ENCODE measurements around the gene LCN6. TPM values are rescaled to one million over a fixed set of nuclear protein-coding genes. Genes with fewer than 3 reads are reported as not detected.

LCN6 gene
- total and polyA plus RNA-seq, 2 donors (not counting 1 experiment from before 2014, with no cell fraction given) = 0.18 TPM; not detected in 1

GRCh38 chr9:136713550-136713949 is 34.8 kb downstream of the LCN6 start:
- Mint-ChIP-seq H3K9me3 (ENCODE audit: insufficient read depth) (no peaks in the 10 kb centered on the region), H3K27ac (peak overlapping the region; percentile 70), H3K4me3 (peak overlapping the region; percentile 71), H3K4me1 (peaks cover 25% of the 10 kb centered on the region), H3K27me3 (peaks cover 20% of the 10 kb centered on the region)
- Histone ChIP-seq H3K9ac (ENCODE audit: low read length) (no peak overlapping the region), H3K27me3 (replicated peaks in 1 of 4; ENCODE audit: control extremely low read depth in 1 of 4, control insufficient read depth in 3 of 4, insufficient read depth in 4 of 4, low read length in 3 of 4) (peaks cover 0 to 39% (median 6%) of the 10 kb centered on the region in 4 experiments), H3K9me3 (ENCODE audit: control extremely low read depth in 1 of 3, control insufficient read depth in 2 of 3, insufficient read depth in 1 of 3, low read length in 2 of 3) (peaks cover 0 to 4% (median 0%) of the 10 kb centered on the region in 3 donors), H3K4me3 (ENCODE audit: control extremely low read depth in 1 of 5, extremely low read depth in 1 of 5, insufficient read depth in 1 of 5, low read depth in 2 of 5, low read length in 4 of 5) (peak overlapping the region in 3 of 5 experiments; percentile 33 to 48 (median 40)), H3K36me3 (replicated peaks in 1 of 2; ENCODE audit: control extremely low read depth in 1 of 2, control insufficient read depth in 1 of 2, extremely low read depth in 1 of 2, insufficient read depth in 2 of 2, low read length in 1 of 2) (no peaks in the 10 kb centered on the region), H3K79me2 (ENCODE audit: control insufficient read depth, insufficient read depth, low read length) (peaks cover 4% of the 10 kb centered on the region), H3K4me2 (replicated peaks; ENCODE audit: low read depth, low read length, poor library complexity, severe bottlenecking) (peak overlapping the region; percentile 82), H3K4me1 (ENCODE audit: control insufficient read depth in 2 of 2, insufficient read depth in 2 of 2, low read length in 2 of 2) (peaks cover 31 to 38% of the 10 kb centered on the region in 2 donors), H3K27ac (ENCODE audit: low read length in 2 of 2) (no peak overlapping the region), H4K20me1 (ENCODE audit: control insufficient read depth, insufficient read depth, low read length, poor library complexity, severe bottlenecking) (no peaks in the 10 kb centered on the region), H2AFZ (ENCODE audit: insufficient read depth, low read depth, low read length, poor library complexity, severe bottlenecking) (no peak overlapping the region)
- 17% methylated on average over 8 of the region's 8 CpGs for WGBS (ENCODE audit: insufficient coverage)
- intact Hi-C loops (cut with micrococcal nuclease) = loop anchor here (10.0 kb wide), 1 partner anchor 49 kb away; the partner anchor contains the start of gene EGFL7
- DNase-seq (no peak), ATAC-seq (ENCODE audit: low read depth) (no peak)
- ChIA-PET CTCF (interaction anchor here (4.0 kb wide), 1 partner anchor 14 kb away, joined by 23 read pairs; no protein-coding TSS in a partner anchor), POLR2A (interaction anchor here (1.2 to 2.4 kb wide), 4 partner anchors 9 to 16 kb away, joined by 3 to 8 read pairs (median 4); no protein-coding TSS in a partner anchor)
- no peak for TF ChIP-seq CTCF (IDR thresholded peaks at IDR 0.05)

- H3K9me3 Mint-ChIP-seq (ENCODE audit: insufficient read depth) = no peaks in the 10 kb centered on the region
- no peaks in the 10 kb centered on the region for H4K20me1 ChIP-seq (ENCODE audit: control insufficient read depth, insufficient read depth, low read length, poor library complexity, severe bottlenecking)
- H3K27ac Mint-ChIP-seq = peak overlapping the region; percentile 70
- peaks cover 4% of the 10 kb centered on the region for H3K79me2 ChIP-seq (ENCODE audit: control insufficient read depth, insufficient read depth, low read length)
- ATAC-seq (ENCODE audit: low read depth) = no peak
- ChIA-PET CTCF (interaction anchor here (4.0 kb wide), 1 partner anchor 14 kb away, joined by 23 read pairs; no protein-coding TSS in a partner anchor), POLR2A (interaction anchor here (1.2 to 2.4 kb wide), 4 partner anchors 10 to 17 kb away, joined by 3 to 8 read pairs (median 4); no protein-coding TSS in a partner anchor)
- peaks cover 0 to 4% (median 0%) of the 10 kb centered on the region in 3 donors for H3K9me3 ChIP-seq (ENCODE audit: control extremely low read depth in 1 of 3, control insufficient read depth in 2 of 3, insufficient read depth in 1 of 3, low read length in 2 of 3)
- peak overlapping the region; percentile 47 for H3K9ac ChIP-seq (ENCODE audit: low read length)
- WGBS (ENCODE audit: insufficient coverage) = 4% methylated on average over 50 of the region's 56 CpGs
- peak overlapping the region; percentile 82 for H3K4me2 ChIP-seq (replicated peaks; ENCODE audit: low read depth, low read length, poor library complexity, severe bottlenecking)
- H2AFZ ChIP-seq (ENCODE audit: insufficient read depth, low read depth, low read length, poor library complexity, severe bottlenecking) = peak overlapping the region; percentile 22
- H3K4me1 Mint-ChIP-seq = peaks cover 21% of the 10 kb centered on the region
- peak overlapping the region in 4 of 5 experiments; percentile 33 to 48 (median 38) for H3K4me3 ChIP-seq (ENCODE audit: control extremely low read depth in 1 of 5, extremely low read depth in 1 of 5, insufficient read depth in 1 of 5, low read depth in 2 of 5, low read length in 4 of 5)
- H3K27ac ChIP-seq (ENCODE audit: low read length in 2 of 2) = no peak overlapping the region
- peak overlapping the region; percentile 71 for H3K4me3 Mint-ChIP-seq
- H3K27me3 ChIP-seq (replicated peaks in 1 of 4; ENCODE audit: control extremely low read depth in 1 of 4, control insufficient read depth in 3 of 4, insufficient read depth in 4 of 4, low read length in 3 of 4) = peaks cover 0 to 39% (median 6%) of the 10 kb centered on the region in 4 experiments
- DNase-seq = no peak
- intact Hi-C loops (cut with micrococcal nuclease) = loop anchor here (10.0 kb wide), 1 partner anchor 48 kb away; the partner anchor contains the start of gene EGFL7
- peaks cover 31 to 33% of the 10 kb centered on the region in 2 donors for H3K4me1 ChIP-seq (ENCODE audit: control insufficient read depth in 2 of 2, insufficient read depth in 2 of 2, low read length in 2 of 2)
- TF ChIP-seq CTCF (IDR thresholded peaks at IDR 0.05) (no peak), EZH2 (IDR thresholded peaks at IDR 0.05; ENCODE audit: borderline replicate concordance, insufficient read depth, low read depth, low read length, poor library complexity, severe bottlenecking) (peak; percentile 40)
- no peaks in the 10 kb centered on the region for H3K36me3 ChIP-seq (replicated peaks in 1 of 2; ENCODE audit: control extremely low read depth in 1 of 2, control insufficient read depth in 1 of 2, extremely low read depth in 1 of 2, insufficient read depth in 2 of 2, low read length in 1 of 2)
- H3K27me3 Mint-ChIP-seq = peaks cover 23% of the 10 kb centered on the region
Measured at GRCh38 chr9:136712690-136713544, 35.4 kb downstream of the LCN6 start.
